Measurements from ENCODE around the gene KRTAP10-4. TPM values are rescaled to one million over a fixed set of nuclear protein-coding genes. Genes with fewer than 3 reads are reported as not detected.

Gene KRTAP10-4
- total and polyA plus RNA-seq, 2 experiments from 2014 or later: not detected

- H3K36me3 Mint-ChIP-seq (ENCODE audit: low read depth): peaks cover 26% of the 10 kb centered on the region
- ATAC-seq: no peak
- no peaks in the 10 kb centered on the region for H3K9me2 ChIP-seq (ENCODE audit: insufficient read depth)
These were observed 41.4 kb downstream of the KRTAP10-4 start for GRCh38 chr21:44614961-44615391.

More at GRCh38 chr21:44614961-44615391, 41.4 kb downstream of the KRTAP10-4 start:
- no peak for DNase-seq (ENCODE audit: low spot score)
- H3K36me3 ChIP-seq (ENCODE audit: insufficient read depth): no peaks in the 10 kb centered on the region
- H3K4me1 ChIP-seq (ENCODE audit: insufficient read depth): no peaks in the 10 kb centered on the region
- no peaks in the 10 kb centered on the region for H3F3A ChIP-seq (replicated peaks; ENCODE audit: low read depth)
- Mint-ChIP-seq H3K9me3 (peaks cover 44% of the 10 kb centered on the region), H3K27ac (no peak overlapping the region), H3K27me3 (ENCODE audit: insufficient read depth, low read depth, poor library complexity) (peaks cover 11% of the 10 kb centered on the region), H3K4me1 (peaks cover 23% of the 10 kb centered on the region), H3K4me3 (no peak overlapping the region)
- no peak overlapping the region for H3K4me2 ChIP-seq
- no peak overlapping the region for H3K4me3 ChIP-seq
- H3K27ac ChIP-seq (ENCODE audit: low read depth): no peak overlapping the region
- TF ChIP-seq STAT1 (IDR thresholded peaks at IDR 0.05; ENCODE audit: unreplicated experiment): no peak
- no peak for TF ChIP-seq ZNF331 (CRISPR knock-in tag; IDR thresholded peaks at IDR 0.05; ENCODE audit: low read depth)
- TF ChIP-seq JUNB (IDR thresholded peaks at IDR 0.05; ENCODE audit: unreplicated experiment): no peak
- TF ChIP-seq REST (IDR thresholded peaks at IDR 0.05; ENCODE audit: unreplicated experiment): no peak
- TF ChIP-seq, protein P1, sequence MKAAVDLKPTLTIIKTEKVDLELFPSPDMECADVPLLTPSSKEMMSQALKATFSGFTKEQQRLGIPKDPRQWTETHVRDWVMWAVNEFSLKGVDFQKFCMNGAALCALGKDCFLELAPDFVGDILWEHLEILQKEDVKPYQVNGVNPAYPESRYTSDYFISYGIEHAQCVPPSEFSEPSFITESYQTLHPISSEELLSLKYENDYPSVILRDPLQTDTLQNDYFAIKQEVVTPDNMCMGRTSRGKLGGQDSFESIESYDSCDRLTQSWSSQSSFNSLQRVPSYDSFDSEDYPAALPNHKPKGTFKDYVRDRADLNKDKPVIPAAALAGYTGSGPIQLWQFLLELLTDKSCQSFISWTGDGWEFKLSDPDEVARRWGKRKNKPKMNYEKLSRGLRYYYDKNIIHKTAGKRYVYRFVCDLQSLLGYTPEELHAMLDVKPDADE (IDR thresholded peaks at IDR 0.05): no peak
- no peak for TF ChIP-seq NANOG (IDR thresholded peaks at IDR 0.05; ENCODE audit: borderline replicate concordance)
- no peak for TF ChIP-seq EZH2 (IDR thresholded peaks at IDR 0.05; ENCODE audit: low read depth, unreplicated experiment)
- no peak for TF ChIP-seq CREB1 (CRISPR knock-in tag; IDR thresholded peaks at IDR 0.05; ENCODE audit: low read depth)
- TF ChIP-seq CTCF (conservative IDR thresholded peaks at IDR 0.05; ENCODE audit: low read depth in 2 of 2): no peak
- TF ChIP-seq, protein P2, sequence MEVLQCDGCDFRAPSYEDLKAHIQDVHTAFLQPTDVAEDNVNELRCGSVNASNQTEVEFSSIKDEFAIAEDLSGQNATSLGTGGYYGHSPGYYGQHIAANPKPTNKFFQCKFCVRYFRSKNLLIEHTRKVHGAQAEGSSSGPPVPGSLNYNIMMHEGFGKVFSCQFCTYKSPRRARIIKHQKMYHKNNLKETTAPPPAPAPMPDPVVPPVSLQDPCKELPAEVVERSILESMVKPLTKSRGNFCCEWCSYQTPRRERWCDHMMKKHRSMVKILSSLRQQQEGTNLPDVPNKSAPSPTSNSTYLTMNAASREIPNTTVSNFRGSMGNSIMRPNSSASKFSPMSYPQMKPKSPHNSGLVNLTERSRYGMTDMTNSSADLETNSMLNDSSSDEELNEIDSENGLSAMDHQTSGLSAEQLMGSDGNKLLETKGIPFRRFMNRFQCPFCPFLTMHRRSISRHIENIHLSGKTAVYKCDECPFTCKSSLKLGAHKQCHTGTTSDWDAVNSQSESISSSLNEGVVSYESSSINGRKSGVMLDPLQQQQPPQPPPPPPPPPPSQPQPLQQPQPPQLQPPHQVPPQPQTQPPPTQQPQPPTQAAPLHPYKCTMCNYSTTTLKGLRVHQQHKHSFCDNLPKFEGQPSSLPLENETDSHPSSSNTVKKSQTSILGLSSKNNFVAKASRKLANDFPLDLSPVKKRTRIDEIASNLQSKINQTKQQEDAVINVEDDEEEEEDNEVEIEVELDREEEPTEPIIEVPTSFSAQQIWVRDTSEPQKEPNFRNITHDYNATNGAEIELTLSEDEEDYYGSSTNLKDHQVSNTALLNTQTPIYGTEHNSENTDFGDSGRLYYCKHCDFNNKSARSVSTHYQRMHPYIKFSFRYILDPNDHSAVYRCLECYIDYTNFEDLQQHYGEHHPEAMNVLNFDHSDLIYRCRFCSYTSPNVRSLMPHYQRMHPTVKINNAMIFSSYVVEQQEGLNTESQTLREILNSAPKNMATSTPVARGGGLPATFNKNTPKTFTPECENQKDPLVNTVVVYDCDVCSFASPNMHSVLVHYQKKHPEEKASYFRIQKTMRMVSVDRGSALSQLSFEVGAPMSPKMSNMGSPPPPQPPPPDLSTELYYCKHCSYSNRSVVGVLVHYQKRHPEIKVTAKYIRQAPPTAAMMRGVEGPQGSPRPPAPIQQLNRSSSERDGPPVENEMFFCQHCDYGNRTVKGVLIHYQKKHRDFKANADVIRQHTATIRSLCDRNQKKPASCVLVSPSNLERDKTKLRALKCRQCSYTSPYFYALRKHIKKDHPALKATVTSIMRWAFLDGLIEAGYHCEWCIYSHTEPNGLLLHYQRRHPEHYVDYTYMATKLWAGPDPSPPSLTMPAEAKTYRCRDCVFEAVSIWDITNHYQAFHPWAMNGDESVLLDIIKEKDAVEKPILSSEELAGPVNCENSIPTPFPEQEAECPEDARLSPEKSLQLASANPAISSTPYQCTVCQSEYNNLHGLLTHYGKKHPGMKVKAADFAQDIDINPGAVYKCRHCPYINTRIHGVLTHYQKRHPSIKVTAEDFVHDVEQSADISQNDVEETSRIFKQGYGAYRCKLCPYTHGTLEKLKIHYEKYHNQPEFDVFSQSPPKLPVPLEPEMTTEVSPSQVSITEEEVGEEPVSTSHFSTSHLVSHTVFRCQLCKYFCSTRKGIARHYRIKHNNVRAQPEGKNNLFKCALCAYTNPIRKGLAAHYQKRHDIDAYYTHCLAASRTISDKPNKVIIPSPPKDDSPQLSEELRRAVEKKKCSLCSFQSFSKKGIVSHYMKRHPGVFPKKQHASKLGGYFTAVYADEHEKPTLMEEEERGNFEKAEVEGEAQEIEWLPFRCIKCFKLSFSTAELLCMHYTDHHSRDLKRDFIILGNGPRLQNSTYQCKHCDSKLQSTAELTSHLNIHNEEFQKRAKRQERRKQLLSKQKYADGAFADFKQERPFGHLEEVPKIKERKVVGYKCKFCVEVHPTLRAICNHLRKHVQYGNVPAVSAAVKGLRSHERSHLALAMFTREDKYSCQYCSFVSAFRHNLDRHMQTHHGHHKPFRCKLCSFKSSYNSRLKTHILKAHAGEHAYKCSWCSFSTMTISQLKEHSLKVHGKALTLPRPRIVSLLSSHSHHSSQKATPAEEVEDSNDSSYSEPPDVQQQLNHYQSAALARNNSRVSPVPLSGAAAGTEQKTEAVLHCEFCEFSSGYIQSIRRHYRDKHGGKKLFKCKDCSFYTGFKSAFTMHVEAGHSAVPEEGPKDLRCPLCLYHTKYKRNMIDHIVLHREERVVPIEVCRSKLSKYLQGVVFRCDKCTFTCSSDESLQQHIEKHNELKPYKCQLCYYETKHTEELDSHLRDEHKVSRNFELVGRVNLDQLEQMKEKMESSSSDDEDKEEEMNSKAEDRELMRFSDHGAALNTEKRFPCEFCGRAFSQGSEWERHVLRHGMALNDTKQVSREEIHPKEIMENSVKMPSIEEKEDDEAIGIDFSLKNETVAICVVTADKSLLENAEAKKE (CRISPR knock-in tag; IDR thresholded peaks at IDR 0.05): no peak
- TF ChIP-seq POLR2AphosphoS5 (IDR thresholded peaks at IDR 0.05; ENCODE audit: low read depth): no peak
- no peaks in the 10 kb centered on the region for H3K79me2 ChIP-seq (replicated peaks; ENCODE audit: insufficient read depth)
- H3K27me3 ChIP-seq (ENCODE audit: insufficient read depth): no peaks in the 10 kb centered on the region
- no peak overlapping the region for H2AFZ ChIP-seq
- no peaks in the 10 kb centered on the region for H4K20me1 ChIP-seq (replicated peaks; ENCODE audit: insufficient read depth)

All from GM23338 (cell line).